Mesenchymal stem cell (in vitro differentiated cells and primary cell): Measurements from ENCODE around the gene CHAF1B.

Source experiments
- DNase-seq: peaks from one replicate; pipeline ENCODE4 v3.0.0-alpha.2; 2013
- H2AFZ ChIP-seq: one replicate; pipeline ENCODE4 v1.6.1; 2013; ENCODE audit warnings: low read depth, mild to moderate bottlenecking, control low read depth, inconsistent platforms, low read length, moderate library complexity
- H2AK5ac ChIP-seq: 2 replicates; pipeline ENCODE4 v1.6.1; 2013; ENCODE audit warnings: low read length, moderate library complexity, mild to moderate bottlenecking, inconsistent platforms; ENCODE audit not compliant: severe bottlenecking
- H2BK120ac ChIP-seq: one replicate; pipeline ENCODE4 v1.6.1; 2013; ENCODE audit warnings: low read depth, mild to moderate bottlenecking, inconsistent platforms, low read length, moderate library complexity
- H2BK12ac ChIP-seq, 2 experiments: one replicate each; pipeline ENCODE4 v1.6.1; 2013; ENCODE audit warnings: inconsistent platforms in 2 of 2, low read length in 2 of 2, mild to moderate bottlenecking in 2 of 2, moderate library complexity in 2 of 2, control low read depth in 1 of 2
- H2BK15ac ChIP-seq: one replicate; pipeline ENCODE4 v1.6.1; 2013; ENCODE audit warnings: mild to moderate bottlenecking, low read depth, inconsistent platforms; ENCODE audit not compliant: poor library complexity, severe bottlenecking
- H2BK5ac ChIP-seq: 2 replicates; pipeline ENCODE4 v1.6.1; 2013; ENCODE audit warnings: low read depth, mild to moderate bottlenecking, low read length, control low read depth, inconsistent platforms; ENCODE audit not compliant: poor library complexity, severe bottlenecking
- H3K14ac ChIP-seq, 2 experiments: one replicate each; pipeline ENCODE4 v1.6.1; 2013; ENCODE audit warnings: inconsistent platforms in 2 of 2, low read length in 2 of 2, control low read depth in 1 of 2, mild to moderate bottlenecking in 1 of 2, moderate library complexity in 1 of 2
- H3K18ac ChIP-seq, 2 experiments: one replicate each; pipeline ENCODE4 v1.6.1; 2013; ENCODE audit warnings: inconsistent platforms in 2 of 2, low read length in 2 of 2, control low read depth in 1 of 2, low read depth in 1 of 2, mild to moderate bottlenecking in 1 of 2
- H3K23ac ChIP-seq, 2 experiments: one replicate each; pipeline ENCODE4 v1.6.1; 2013; ENCODE audit warnings: inconsistent platforms in 2 of 2, low read length in 2 of 2, mild to moderate bottlenecking in 2 of 2, moderate library complexity in 2 of 2, control low read depth in 1 of 2
- H3K27ac ChIP-seq: 2 replicates; pipeline ENCODE4 v1.5.1; 2013; ENCODE audit warnings: mild to moderate bottlenecking, moderate library complexity, low read length, control low read depth, inconsistent platforms; ENCODE audit not compliant: poor library complexity, severe bottlenecking
- H3K27me3 ChIP-seq, 2 experiments: 2 replicates each; pipeline versions ENCODE4 v1.6.1 to v1.7.0; 2013; ENCODE audit warnings: low read length in 2 of 2, mild to moderate bottlenecking in 2 of 2, moderate library complexity in 2 of 2, control low read depth in 1 of 2, inconsistent platforms in 1 of 2; ENCODE audit not compliant: control insufficient read depth in 1 of 2, insufficient read depth in 1 of 2
- H3K36me3 ChIP-seq, 2 experiments: 2 replicates each; pipeline versions ENCODE4 v1.6.1 to v1.7.0; 2013; ENCODE audit warnings: low read length in 2 of 2, control low read depth in 1 of 2, inconsistent platforms in 1 of 2, low read depth in 1 of 2, mild to moderate bottlenecking in 1 of 2; ENCODE audit not compliant: insufficient read depth in 2 of 2, control insufficient read depth in 1 of 2
- H3K4ac ChIP-seq, 2 experiments: one replicate each; pipeline ENCODE4 v1.6.1; 2013; ENCODE audit warnings: inconsistent platforms in 2 of 2, low read length in 2 of 2, mild to moderate bottlenecking in 2 of 2, moderate library complexity in 2 of 2, control low read depth in 1 of 2, low read depth in 1 of 2
- H3K4me1 ChIP-seq: 2 replicates; pipeline ENCODE4 v1.6.1; 2013; ENCODE audit warnings: low read depth, low read length, control low read depth; ENCODE audit not compliant: control insufficient read depth, insufficient read depth
- H3K4me2 ChIP-seq: 2 replicates; pipeline ENCODE4 v1.6.1; 2013; ENCODE audit warnings: low read length, mild to moderate bottlenecking, inconsistent platforms; ENCODE audit not compliant: poor library complexity, severe bottlenecking
- H3K4me3 ChIP-seq, 2 experiments: 2 replicates each; pipeline versions ENCODE4 v1.5.1 to v1.7.0; 2013; ENCODE audit warnings: low read length in 2 of 2, mild to moderate bottlenecking in 2 of 2, control low read depth in 1 of 2, low read depth in 1 of 2; ENCODE audit not compliant: insufficient read depth in 1 of 2
- H3K79me1 ChIP-seq: replicated peaks from 2 replicates; pipeline ENCODE4 v1.6.1; 2013; ENCODE audit warnings: mild to moderate bottlenecking, control low read depth, low read length, inconsistent platforms; ENCODE audit not compliant: poor library complexity, severe bottlenecking
- H3K9ac ChIP-seq: 2 replicates; pipeline ENCODE4 v1.7.0; 2013; ENCODE audit warnings: mild to moderate bottlenecking, low read length, moderate library complexity
- H3K9me3 ChIP-seq: 2 replicates; pipeline ENCODE4 v1.7.0; 2013; ENCODE audit warnings: mild to moderate bottlenecking, low read length; ENCODE audit not compliant: control insufficient read depth
- H4K8ac ChIP-seq: one replicate; pipeline ENCODE4 v1.6.1; 2013; ENCODE audit warnings: inconsistent platforms, mild to moderate bottlenecking, low read length, moderate library complexity
- H4K91ac ChIP-seq: one replicate; pipeline ENCODE4 v1.6.1; 2013; ENCODE audit warnings: mild to moderate bottlenecking, low read length, inconsistent platforms
- WGBS: methylation state at CpG from one replicate; pipeline ENCODE4 v1.1.7; 2013; ENCODE audit warnings: mixed read lengths; 5-methylcytosine and 5-hydroxymethylcytosine counted together

CHAF1B gene

DNA sequence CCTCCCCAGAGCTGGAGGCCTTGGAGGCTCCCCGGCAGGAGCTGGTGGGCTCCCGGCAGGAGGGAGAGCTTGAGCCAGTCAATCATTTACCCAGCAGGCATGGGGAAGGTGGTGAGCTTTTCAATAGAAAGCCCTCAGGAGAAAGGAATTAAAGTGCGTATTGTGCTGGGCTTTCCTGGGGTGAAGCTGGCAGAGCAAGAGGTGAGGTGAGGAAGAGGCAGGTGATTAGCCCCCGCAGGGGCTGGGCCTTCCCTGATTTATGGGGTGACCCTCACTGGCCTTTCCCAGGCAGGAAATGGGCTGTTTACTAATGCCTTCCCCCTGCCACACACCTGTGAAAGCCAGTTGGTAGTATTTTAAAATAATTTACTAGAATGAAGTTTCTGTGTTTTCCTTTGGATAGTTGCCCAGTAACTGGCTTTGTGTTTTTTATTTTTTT is 68.9 kb downstream of the CHAF1B start:
- H3K4me1 ChIP-seq = peaks cover 25% of the 10 kb centered on the region
- no peak overlapping the region for H3K23ac ChIP-seq
- H2AK5ac ChIP-seq = no peak overlapping the region
- H3K36me3 ChIP-seq = no peaks in the 10 kb centered on the region
- H3K79me1 ChIP-seq = peaks cover 3% of the 10 kb centered on the region
- no peak overlapping the region for H2BK12ac ChIP-seq
- no peaks in the 10 kb centered on the region for H3K27me3 ChIP-seq
- 56% methylated on average over 4 of the region's 4 CpGs for WGBS
- H3K27ac ChIP-seq = peak overlapping the region; percentile 76
- H3K4ac ChIP-seq = no peak overlapping the region
- H2BK5ac ChIP-seq = no peak overlapping the region
- no peak overlapping the region for H4K8ac ChIP-seq
- H2BK15ac ChIP-seq = no peak overlapping the region
- no peak for DNase-seq
- H3K18ac ChIP-seq = no peak overlapping the region
- no peak overlapping the region for H3K9ac ChIP-seq
- no peak overlapping the region for H2BK120ac ChIP-seq
- H3K4me3 ChIP-seq = no peak overlapping the region
- no peaks in the 10 kb centered on the region for H3K9me3 ChIP-seq
- no peak overlapping the region for H3K14ac ChIP-seq
- no peak overlapping the region for H2AFZ ChIP-seq
- H4K91ac ChIP-seq = no peak overlapping the region
- H3K4me2 ChIP-seq = peak overlapping the region; percentile 62

DNA sequence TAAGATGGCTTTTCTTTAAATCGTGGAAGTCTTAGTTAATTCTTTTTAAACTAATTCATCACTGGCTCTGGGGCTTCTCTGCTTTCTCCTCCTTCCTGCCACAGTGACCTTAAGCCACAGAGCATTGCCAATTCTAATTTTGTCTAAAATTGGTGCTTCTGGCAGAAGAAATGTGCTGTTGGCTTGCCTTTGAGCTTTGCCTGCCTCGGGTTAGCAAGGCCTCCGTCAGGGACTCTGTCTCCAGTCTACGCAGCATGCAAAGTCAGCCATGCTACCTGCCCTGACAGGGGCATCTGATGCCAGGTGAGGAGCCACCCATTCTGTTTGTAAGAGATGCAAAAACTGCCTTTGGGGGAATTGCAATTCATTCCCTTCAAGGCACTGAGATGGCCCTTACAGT is 69.5 kb downstream of the CHAF1B start:
- H3K14ac ChIP-seq = no peak overlapping the region
- no peak overlapping the region for H3K4me3 ChIP-seq
- peak overlapping the region; percentile 78 for H2AK5ac ChIP-seq
- H4K8ac ChIP-seq = no peak overlapping the region
- H3K18ac ChIP-seq = no peak overlapping the region
- no peak overlapping the region for H3K4me2 ChIP-seq
- H3K27ac ChIP-seq = peak overlapping the region; percentile 76
- H4K91ac ChIP-seq = no peak overlapping the region
- H3K9ac ChIP-seq = no peak overlapping the region
- H3K4me1 ChIP-seq = peaks cover 28% of the 10 kb centered on the region
- WGBS = 79% methylated on average over 3 of the region's 4 CpGs
- H3K36me3 ChIP-seq = no peaks in the 10 kb centered on the region
- no peak overlapping the region for H2BK12ac ChIP-seq
- H2AFZ ChIP-seq = no peak overlapping the region
- no peaks in the 10 kb centered on the region for H3K27me3 ChIP-seq
- peaks cover 1% of the 10 kb centered on the region for H3K79me1 ChIP-seq
- H3K4ac ChIP-seq = no peak overlapping the region
- H2BK5ac ChIP-seq = peak overlapping the region; percentile 48
- no peaks in the 10 kb centered on the region for H3K9me3 ChIP-seq
- H2BK15ac ChIP-seq = no peak overlapping the region
- H3K23ac ChIP-seq = peak overlapping the region in 1 of 2 experiments; percentile 36
- H2BK120ac ChIP-seq = no peak overlapping the region
- no peak for DNase-seq

DNA sequence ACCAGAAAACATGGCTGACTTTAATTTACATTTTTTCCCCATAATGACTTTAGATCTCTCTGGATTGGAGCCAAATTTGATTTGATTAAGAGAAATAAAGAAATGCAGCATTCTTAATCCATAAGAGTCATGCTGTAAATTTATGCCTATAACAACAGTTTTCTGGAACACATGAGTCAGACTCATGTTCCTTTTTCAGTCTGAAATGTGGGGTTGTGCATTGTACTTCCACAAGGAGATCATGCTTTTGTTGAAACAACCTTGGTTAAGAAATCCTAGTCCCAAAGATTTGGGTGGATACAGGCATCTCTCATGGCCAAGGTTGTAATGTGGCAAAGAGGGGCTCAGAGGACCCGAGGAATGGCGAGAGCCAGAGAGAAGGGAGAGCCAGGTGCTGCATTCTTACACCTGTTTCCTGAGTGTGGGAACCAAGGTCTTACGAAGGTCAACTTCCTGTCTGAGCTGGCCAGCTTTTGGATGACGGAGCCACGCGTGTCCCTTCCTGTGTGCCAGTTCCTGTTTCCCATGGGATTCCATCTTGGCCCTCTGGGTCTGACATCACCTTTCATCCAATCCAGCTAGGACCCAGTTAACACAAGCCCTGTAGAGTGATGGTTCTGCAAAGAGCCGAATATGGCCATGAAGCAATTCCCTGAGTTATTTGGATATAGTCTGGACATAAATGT is 71.7 kb downstream of the CHAF1B start:
- Histone ChIP-seq H3K4me2 (no peak overlapping the region), H3K36me3 (peaks cover 0 to 5% of the 10 kb centered on the region in 2 experiments), H3K4me3 (no peak overlapping the region), H3K18ac (no peak overlapping the region), H3K27ac (no peak overlapping the region), H4K8ac (no peak overlapping the region), H3K4me1 (peaks cover 43% of the 10 kb centered on the region), H2BK120ac (no peak overlapping the region), H2BK15ac (no peak overlapping the region), H3K9me3 (no peaks in the 10 kb centered on the region), H3K9ac (no peak overlapping the region), H2BK5ac (no peak overlapping the region), H2AK5ac (no peak overlapping the region), H3K14ac (no peak overlapping the region), H3K79me1 (no peaks in the 10 kb centered on the region), H3K23ac (no peak overlapping the region), H3K4ac (no peak overlapping the region), H2BK12ac (no peak overlapping the region), H3K27me3 (no peaks in the 10 kb centered on the region), H2AFZ (no peak overlapping the region), H4K91ac (no peak overlapping the region)
- 92% methylated on average over 7 of the region's 7 CpGs for WGBS
- no peak for DNase-seq

DNA sequence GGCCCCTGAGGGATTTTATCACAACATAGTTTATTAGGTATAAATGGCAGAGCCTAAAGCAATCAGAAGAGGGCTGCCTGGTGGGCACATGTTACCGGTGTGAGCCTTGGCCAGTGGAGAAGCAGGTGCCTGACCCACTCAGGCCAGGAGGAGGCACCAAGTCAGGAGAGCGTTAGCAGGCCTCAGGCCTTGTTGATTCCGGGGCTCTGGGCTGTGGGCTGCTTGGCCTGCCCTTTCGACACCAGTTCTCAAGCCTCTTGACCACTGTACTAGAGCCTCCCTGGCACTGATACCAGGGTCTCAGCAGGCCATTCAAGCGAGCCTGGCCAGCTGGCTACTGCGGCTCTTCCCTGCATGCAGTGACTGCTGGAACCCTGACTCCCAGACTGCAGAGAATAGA is 73.9 kb downstream of the CHAF1B start:
- no peak overlapping the region for H3K4ac ChIP-seq
- no peak overlapping the region for H3K14ac ChIP-seq
- no peak overlapping the region for H4K8ac ChIP-seq
- no peak overlapping the region for H3K4me3 ChIP-seq
- no peak overlapping the region for H3K23ac ChIP-seq
- H3K9me3 ChIP-seq = no peaks in the 10 kb centered on the region
- no peak overlapping the region for H2BK12ac ChIP-seq
- H2BK15ac ChIP-seq = no peak overlapping the region
- H2AFZ ChIP-seq = no peak overlapping the region
- H3K4me2 ChIP-seq = no peak overlapping the region
- no peak overlapping the region for H3K18ac ChIP-seq
- no peak overlapping the region for H2BK120ac ChIP-seq
- H2AK5ac ChIP-seq = peak overlapping the region; percentile 1
- no peak for DNase-seq
- 94% methylated on average over 6 of the region's 6 CpGs for WGBS
- H3K9ac ChIP-seq = no peak overlapping the region
- no peak overlapping the region for H2BK5ac ChIP-seq
- peaks cover 1% of the 10 kb centered on the region for H3K79me1 ChIP-seq
- H3K4me1 ChIP-seq = peaks cover 43% of the 10 kb centered on the region
- no peak overlapping the region for H3K27ac ChIP-seq
- no peak overlapping the region for H4K91ac ChIP-seq
- H3K36me3 ChIP-seq = peaks cover 0 to 5% of the 10 kb centered on the region in 2 experiments
- H3K27me3 ChIP-seq = peaks cover 0 to 8% of the 10 kb centered on the region in 2 experiments
